Keratinocyte (primary cell): Measurements from ENCODE around the gene FNIP2. TPM values are rescaled to one million over a fixed set of nuclear protein-coding genes. Genes with fewer than 3 reads are reported as not detected.

ENCODE experiments used
- DNase-seq: peaks from one replicate; pipeline ENCODE4 v3.0.0-alpha.2; 2011; ENCODE audit warnings: low read depth, missing footprints, low spot score
- FAIRE-seq: peaks from 2 replicates; lab custom pipeline; 2011; peaks lifted over from hg19 to GRCh38; lab: Jason Lieb, UNC
- H2AFZ ChIP-seq: 2 replicates; pipeline ENCODE4 v1.6.0; 2012; ENCODE audit warnings: low read length, control low read depth, inconsistent platforms; ENCODE audit not compliant: control insufficient read depth
- H3K27ac ChIP-seq: 2 replicates; pipeline ENCODE4 v1.5.1; 2011; ENCODE audit warnings: low read length; ENCODE audit not compliant: control insufficient read depth, insufficient read depth
- H3K27me3 ChIP-seq: 3 replicates; pipeline ENCODE4 v1.6.0; 2011; ENCODE audit warnings: low read length; ENCODE audit not compliant: control insufficient read depth, insufficient read depth; ENCODE audit errors: extremely low read depth
- H3K36me3 ChIP-seq, 2 experiments: 2 replicates in 1 of 2; 3 replicates in 1 of 2; pipeline ENCODE4 v1.5.1; 2011; ENCODE audit warnings: low read length in 2 of 2, mild to moderate bottlenecking in 1 of 2; ENCODE audit not compliant: control insufficient read depth in 2 of 2, insufficient read depth in 2 of 2; ENCODE audit errors: extremely low read depth in 1 of 2
- H3K4me1 ChIP-seq: 3 replicates; pipeline ENCODE4 v1.5.1; 2011; ENCODE audit warnings: low read length; ENCODE audit not compliant: control insufficient read depth, insufficient read depth; ENCODE audit errors: extremely low read depth
- H3K4me2 ChIP-seq: 3 replicates; pipeline ENCODE4 v1.6.0; 2011; ENCODE audit warnings: low read depth, low read length; ENCODE audit not compliant: control insufficient read depth, insufficient read depth; ENCODE audit errors: extremely low read depth
- H3K4me3 ChIP-seq, 3 experiments: fragments of 200-600 bp in 1 of 3; sonication (generic) in 1 of 3; 2 replicates in 2 of 3; 3 replicates in 1 of 3; pipeline ENCODE4 v1.5.1; 2011 to 2016; ENCODE audit warnings: low read length in 3 of 3, mild to moderate bottlenecking in 3 of 3, control low read depth in 2 of 3, inconsistent platforms in 1 of 3, low read depth in 1 of 3, mixed read lengths in 1 of 3, mixed run types in 1 of 3, moderate library complexity in 1 of 3; ENCODE audit not compliant: control insufficient read depth in 2 of 3, insufficient read depth in 2 of 3; ENCODE audit errors: extremely low read depth in 1 of 3
- H3K79me2 ChIP-seq: 2 replicates; pipeline ENCODE4 v1.6.0; 2012; ENCODE audit warnings: low read length; ENCODE audit not compliant: control insufficient read depth, insufficient read depth
- H3K9ac ChIP-seq: 3 replicates; pipeline ENCODE4 v1.6.0; 2011; ENCODE audit warnings: low read length; ENCODE audit not compliant: control insufficient read depth, insufficient read depth; ENCODE audit errors: extremely low read depth
- H3K9me1 ChIP-seq: 3 replicates; pipeline ENCODE4 v1.6.0; 2011; ENCODE audit warnings: low read length; ENCODE audit not compliant: control insufficient read depth, insufficient read depth; ENCODE audit errors: extremely low read depth
- H3K9me3 ChIP-seq: 2 replicates; pipeline ENCODE4 v1.5.1; 2012; ENCODE audit warnings: low read depth, low read length; ENCODE audit not compliant: control insufficient read depth
- H4K20me1 ChIP-seq: 3 replicates; pipeline ENCODE4 v1.6.0; 2011; ENCODE audit warnings: low read length; ENCODE audit not compliant: control insufficient read depth, insufficient read depth; ENCODE audit errors: extremely low read depth
- EZH2 ChIP-seq: IDR thresholded peaks from one replicate; pipeline ENCODE4 v1.6.1; 2012; ENCODE audit warnings: inconsistent platforms, mild to moderate bottlenecking, low read length, moderate library complexity
- dilution Hi-C: fragments of 300-500 bp; cut with MboI; formaldehyde crosslinking; loops from one replicate; pipeline ENCODE4 v1.7.0; 2020; ENCODE audit warnings: low sequenced_read_pairs; ENCODE audit not compliant: extremely low pct_ligation_motif_present
- polyA plus RNA-seq, 5 experiments: library from polyadenylated mRNA; depleted of rRNA in 3 of 5; stranded (reverse) in 3 of 5; stranded (forward) in 1 of 5; unstranded in 1 of 5; fragments of >200 nt; gene quantifications; 1 replicate in 1 of 5; 2 replicates in 3 of 5; 3 replicates in 1 of 5; pipeline versions ENCODE4 v1.2.1 to v1.2.3, GENCODE V29; 2011 to 2012; ENCODE audit warnings: missing spikeins in 2 of 5, low read depth in 1 of 5, low replicate concordance in 1 of 5
- TF ChIP-seq, protein P1 (sequence below), 3 experiments: IDR thresholded peaks in 1 of 3; conservative IDR thresholded peaks in 1 of 3; optimal IDR thresholded peaks in 1 of 3; 2 replicates in 2 of 3; 3 replicates in 1 of 3; pipeline versions ENCODE3 to v1.5.1; 2011; ENCODE audit warnings: low read length in 3 of 3, mild to moderate bottlenecking in 3 of 3, moderate library complexity in 2 of 3, control low read depth in 1 of 3, inconsistent platforms in 1 of 3; ENCODE audit not compliant: insufficient read depth in 2 of 3; ENCODE audit errors: extremely low read depth in 1 of 3

FNIP2 gene
- polyA plus RNA-seq, 1 donor (not counting 4 experiments of a cell fraction or from before 2014, with no cell fraction given), result 6.2 TPM

DNA sequence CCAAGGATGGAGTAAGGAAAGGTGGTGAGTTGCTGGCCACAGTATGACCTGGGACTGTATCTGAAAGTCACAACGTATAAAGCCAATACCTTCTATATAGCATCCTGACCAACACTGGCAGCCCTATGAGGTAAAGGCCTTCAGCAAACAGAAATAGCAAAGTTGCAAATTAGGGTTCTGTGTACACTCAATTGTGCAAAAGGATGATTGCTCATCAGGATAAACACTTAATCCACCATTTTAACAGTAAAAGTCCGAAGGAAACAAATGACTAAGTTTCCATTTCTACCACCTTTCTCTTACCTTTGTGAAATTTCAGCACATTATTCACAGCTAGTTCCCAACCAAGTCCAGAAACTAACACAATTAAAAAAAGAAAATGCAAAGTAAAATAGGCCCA lies 1.4 kb upstream of the FNIP2 start:
- Histone ChIP-seq H3K9me1 (no peaks in the 10 kb centered on the region), H2AFZ (no peak overlapping the region), H3K4me3 (no peak overlapping the region), H3K4me2 (no peak overlapping the region), H3K4me1 (peaks cover 9% of the 10 kb centered on the region), H3K36me3 (no peaks in the 10 kb centered on the region), H3K79me2 (peaks cover 6% of the 10 kb centered on the region), H4K20me1 (no peaks in the 10 kb centered on the region), H3K27ac (no peak overlapping the region), H3K9ac (no peak overlapping the region), H3K27me3 (no peaks in the 10 kb centered on the region), H3K9me3 (no peaks in the 10 kb centered on the region)
- dilution Hi-C loops, result no loop called here
- no peak for DNase-seq
- no peak for FAIRE-seq
- no peak for TF ChIP-seq EZH2
- TF ChIP-seq, protein P1, sequence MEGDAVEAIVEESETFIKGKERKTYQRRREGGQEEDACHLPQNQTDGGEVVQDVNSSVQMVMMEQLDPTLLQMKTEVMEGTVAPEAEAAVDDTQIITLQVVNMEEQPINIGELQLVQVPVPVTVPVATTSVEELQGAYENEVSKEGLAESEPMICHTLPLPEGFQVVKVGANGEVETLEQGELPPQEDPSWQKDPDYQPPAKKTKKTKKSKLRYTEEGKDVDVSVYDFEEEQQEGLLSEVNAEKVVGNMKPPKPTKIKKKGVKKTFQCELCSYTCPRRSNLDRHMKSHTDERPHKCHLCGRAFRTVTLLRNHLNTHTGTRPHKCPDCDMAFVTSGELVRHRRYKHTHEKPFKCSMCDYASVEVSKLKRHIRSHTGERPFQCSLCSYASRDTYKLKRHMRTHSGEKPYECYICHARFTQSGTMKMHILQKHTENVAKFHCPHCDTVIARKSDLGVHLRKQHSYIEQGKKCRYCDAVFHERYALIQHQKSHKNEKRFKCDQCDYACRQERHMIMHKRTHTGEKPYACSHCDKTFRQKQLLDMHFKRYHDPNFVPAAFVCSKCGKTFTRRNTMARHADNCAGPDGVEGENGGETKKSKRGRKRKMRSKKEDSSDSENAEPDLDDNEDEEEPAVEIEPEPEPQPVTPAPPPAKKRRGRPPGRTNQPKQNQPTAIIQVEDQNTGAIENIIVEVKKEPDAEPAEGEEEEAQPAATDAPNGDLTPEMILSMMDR (optimal IDR thresholded peaks at IDR 0.05 in 1 of 3, IDR thresholded peaks at IDR 0.05 in 1 of 3, conservative IDR thresholded peaks at IDR 0.05 in 1 of 3; ENCODE audit: extremely low read depth in 1 of 3, insufficient read depth in 2 of 3, low read length in 3 of 3), result no peak

- Histone ChIP-seq H3K9me1 (no peaks in the 10 kb centered on the region), H3K9me3 (no peaks in the 10 kb centered on the region), H4K20me1 (no peaks in the 10 kb centered on the region), H2AFZ (peak overlapping the region; percentile 93), H3K27me3 (no peaks in the 10 kb centered on the region), H3K4me3 (peak overlapping the region; percentile 79 to 87 (median 87)), H3K36me3 (no peaks in the 10 kb centered on the region), H3K4me1 (peaks cover 9% of the 10 kb centered on the region), H3K79me2 (peaks cover 12% of the 10 kb centered on the region), H3K27ac (peak overlapping the region; percentile 47), H3K9ac (peak overlapping the region; percentile 79), H3K4me2 (peak overlapping the region; percentile 63)
- DNase-seq (no peak), FAIRE-seq (no peak)
- dilution Hi-C loops, result no loop called here
- TF ChIP-seq EZH2, result no peak
- TF ChIP-seq, protein P1 (optimal IDR thresholded peaks at IDR 0.05 in 1 of 3, IDR thresholded peaks at IDR 0.05 in 1 of 3, conservative IDR thresholded peaks at IDR 0.05 in 1 of 3; ENCODE audit: extremely low read depth in 1 of 3, insufficient read depth in 2 of 3, low read length in 3 of 3), result no peak
These were observed 522 bp downstream of the FNIP2 start for GRCh38 chr4:158769175-158769921.
